HG03558 (cell line): ENCODE data around the gene GADD45B.
"Not testable (repeated sequence)": the region's sequence is repeated elsewhere in the genome, so short reads cannot be mapped to it uniquely, and the experiment has no call there.

Source experiments
- ATAC-seq: cut with Tn5 transposase; IDR thresholded peaks from one replicate; pipeline ENCODE4 v1.9.1; 2021; ENCODE audit warnings: moderate number of reproducible peaks; ENCODE audit not compliant: unreplicated experiment; ENCODE audit errors: extremely low read depth

The GADD45B gene

DNA sequence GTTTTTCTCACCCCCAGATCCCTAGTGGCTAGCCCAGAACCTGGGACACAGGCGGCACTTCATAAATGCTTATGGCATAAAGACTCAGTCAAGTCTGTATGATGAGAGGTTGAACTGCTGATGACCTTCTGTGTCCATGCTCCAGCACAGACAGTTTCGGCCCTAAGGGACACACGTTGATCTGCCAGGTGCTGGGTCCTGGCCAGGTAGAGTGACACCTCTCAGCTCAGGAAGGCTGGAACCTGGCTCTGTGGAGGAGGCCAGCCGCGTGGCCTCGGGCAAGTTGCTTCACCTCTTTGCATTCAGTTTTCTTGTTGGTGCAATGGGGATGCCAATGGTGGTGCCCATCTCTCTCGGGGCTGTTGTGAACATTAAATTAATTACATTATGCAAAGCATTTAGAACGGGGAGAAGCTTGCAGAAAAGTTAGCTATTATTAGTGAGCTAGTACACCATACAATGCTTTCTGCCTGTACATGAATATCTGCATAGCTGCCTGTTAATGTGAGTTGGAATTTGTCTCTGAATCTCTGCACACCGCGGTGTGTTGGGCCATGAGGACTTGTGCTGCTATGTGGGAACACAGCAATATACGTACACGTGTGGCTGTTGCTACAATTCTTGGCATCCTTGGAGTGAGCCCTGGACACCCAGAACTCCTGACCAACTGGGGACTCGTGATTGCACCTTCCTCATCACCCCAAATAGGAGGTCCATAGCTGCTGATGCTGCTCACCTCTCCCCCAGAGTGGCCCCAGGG is 8.4 kb downstream of the GADD45B start:
- ATAC-seq, result no peak

- no peak for ATAC-seq
These were observed 9.5 kb downstream of the GADD45B start for GRCh38 chr19:2485428-2485827.

DNA sequence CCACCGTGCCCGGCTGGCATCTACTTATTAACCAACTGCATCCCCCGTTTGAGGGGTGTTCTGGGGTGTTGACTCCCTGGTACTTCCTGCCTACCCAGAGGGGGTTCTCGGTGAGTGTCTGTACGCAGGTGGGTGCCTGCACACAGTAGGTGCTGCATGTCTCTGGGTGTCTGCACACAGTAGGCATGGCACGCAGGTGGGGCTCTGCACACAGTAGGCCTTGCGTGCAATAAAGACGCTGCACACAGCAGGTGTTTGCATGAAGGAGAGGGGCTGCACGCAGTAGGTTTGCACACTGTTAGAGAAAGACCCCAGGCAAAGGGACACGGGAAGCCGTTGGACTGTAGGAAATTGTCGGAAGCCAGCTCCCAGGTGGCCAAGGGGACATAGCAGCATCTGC is 11.2 kb downstream of the GADD45B start:
- ATAC-seq, result no peak

GRCh38 chr19:2487842-2488241 is 11.9 kb downstream of the GADD45B start:
- no peak for ATAC-seq

DNA sequence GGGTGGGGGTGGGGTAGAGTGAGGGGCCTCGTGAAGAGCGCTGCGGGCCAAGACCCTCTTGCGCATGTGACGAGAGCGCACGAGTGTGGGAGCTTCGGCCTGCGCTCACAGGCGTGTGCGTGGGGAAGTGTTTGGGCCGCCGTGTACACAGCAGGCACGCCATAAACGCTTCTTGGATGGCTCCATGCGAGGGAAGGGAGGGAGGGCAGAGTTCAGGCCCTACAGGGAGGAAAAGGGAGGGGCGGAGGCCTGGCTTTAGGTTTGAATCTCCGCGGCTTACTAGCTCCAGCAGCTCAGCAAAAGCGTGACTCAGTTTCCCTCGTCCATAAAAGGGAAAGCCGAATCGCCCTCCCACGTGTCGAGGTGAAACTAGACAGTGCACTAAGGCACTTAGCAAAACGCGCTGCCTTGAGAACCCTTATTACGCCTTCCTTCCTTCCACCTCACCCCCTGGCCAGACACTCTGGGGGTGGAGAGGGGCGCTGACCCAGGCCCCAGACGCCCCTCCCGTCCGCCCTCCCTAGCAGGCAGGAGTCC is 12.5 kb downstream of the GADD45B start:
- ATAC-seq, result no peak

DNA sequence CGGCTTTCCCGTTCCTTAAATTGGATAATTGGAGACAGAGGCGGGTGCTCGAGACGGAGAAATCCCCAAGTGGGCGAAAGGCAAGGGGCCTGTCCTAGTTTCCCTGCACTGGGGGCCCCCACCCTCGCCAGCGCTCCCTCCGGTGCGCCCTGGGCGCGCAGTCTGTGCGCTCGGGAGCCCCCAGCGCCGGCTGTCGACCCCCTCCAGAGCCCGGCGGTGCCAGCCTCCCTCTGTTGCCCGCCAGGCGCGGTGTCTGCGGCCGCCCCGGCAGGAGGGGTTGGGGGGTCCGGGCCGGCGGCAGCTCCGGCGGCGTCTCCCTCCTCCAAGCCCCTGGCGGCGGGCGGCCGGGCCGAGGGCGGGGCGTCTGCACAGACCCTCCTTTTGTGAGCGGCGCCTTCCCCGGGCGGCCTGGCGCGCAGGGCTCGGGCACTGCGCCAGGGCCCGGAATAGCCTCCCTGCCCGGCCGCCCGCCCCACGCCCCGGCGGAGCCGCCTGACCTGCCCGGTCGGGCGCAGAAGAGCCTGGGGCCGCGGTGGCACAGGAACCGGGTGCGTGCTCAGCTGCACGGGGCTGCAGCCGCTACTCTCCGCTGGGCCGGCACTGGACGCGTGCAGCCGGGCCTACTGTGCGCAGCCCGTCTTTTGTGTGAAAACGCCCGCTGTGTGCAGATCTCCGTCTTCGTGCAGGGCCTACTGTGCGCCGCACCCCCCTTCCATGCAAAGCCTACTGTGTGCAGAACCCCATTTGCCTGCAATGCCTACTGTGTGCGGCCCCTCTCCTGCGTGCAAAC is 13.2 kb downstream of the GADD45B start:
- no peak for ATAC-seq

- no peak for ATAC-seq
These were observed 14.7 kb downstream of the GADD45B start for GRCh38 chr19:2490659-2491058.

DNA sequence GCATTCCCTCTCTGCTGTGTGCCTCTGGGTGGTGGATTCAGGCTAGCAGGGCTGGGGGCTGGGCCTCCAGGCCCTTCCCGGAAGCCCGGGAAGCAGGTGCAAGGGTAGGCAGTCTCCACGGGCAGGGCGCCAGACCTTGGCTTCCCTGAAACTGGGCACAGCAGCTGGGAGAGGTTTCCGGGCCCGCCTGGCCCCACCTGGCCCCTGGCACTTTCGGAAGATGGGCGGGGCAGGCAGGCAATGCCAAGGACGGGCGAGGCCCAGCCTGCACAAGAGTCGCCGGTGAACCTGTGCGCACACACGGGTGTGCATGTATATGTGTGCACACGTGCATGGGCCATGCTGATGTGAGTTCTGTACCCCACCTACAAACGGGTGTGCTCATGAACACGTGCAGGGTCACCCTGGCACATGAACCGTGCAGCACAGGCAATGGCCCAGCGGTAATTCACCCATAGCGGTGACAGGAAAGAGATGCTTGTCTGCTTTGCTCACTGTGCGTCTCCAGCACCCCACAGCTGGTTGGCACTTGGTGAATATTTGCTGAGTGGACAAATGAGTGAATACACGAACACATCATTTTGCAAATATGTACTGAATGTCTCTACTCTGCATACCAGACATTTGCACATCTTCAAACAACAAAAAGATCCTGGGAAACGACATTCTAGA is 15.3 kb downstream of the GADD45B start:
- ATAC-seq, result no peak

DNA sequence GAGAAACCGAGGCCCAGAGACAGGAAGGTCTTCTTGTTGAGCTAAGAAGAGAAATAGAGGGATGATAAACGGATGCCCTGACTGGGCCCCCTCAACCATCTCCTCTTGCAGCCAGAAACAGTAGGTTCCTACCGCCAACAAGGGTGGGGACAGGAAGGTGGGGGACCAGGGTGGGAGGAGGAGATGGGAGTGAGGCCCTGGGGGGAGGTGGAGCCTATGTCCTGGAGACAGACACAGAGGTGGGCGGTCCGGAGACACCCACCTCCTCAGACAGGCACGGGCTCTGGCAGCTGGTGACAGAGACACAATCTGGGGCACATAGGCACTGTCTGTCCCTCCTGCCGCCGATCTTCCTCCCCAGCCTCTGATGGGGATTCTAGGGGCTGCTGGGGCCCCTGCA is 16.9 kb downstream of the GADD45B start:
- no peak for ATAC-seq

DNA sequence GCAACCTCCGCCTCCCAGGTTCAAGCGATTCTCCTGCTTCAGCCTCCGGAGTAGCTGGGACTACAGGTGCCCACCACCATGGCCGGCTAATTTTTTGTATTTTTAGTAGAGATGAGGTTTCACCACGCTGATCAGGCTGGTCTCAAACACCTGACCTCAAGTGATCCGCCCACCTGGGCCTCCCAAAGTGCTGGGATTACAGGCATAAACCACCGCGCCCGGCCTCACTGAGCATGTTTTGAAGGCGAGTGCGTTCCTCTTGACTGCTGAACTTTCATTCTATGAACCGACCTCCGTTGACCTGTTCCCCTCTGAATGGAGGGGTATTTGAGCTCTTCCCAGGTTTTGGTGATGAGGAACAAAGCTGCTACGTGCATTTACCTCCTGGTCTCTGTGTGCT is 17.5 kb downstream of the GADD45B start:
- ATAC-seq, result not testable (repeated sequence)

DNA sequence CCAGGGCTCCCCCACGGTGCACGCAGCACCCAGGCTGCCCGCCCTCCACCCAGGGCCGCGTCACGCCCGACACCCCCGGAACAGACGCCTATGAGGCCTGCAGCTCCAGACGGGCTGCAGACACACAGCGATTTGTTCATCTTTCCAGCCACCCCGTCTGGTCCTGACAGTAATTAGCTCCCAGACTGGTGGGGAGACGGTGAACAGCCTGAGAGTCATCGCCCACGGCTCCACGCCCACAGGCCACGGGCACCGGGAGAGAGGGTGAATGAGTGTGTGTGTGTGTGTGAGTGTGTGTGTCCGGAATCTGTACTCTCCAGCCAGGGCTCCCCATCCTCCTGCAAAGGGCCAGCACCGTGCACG is 18.1 kb downstream of the GADD45B start:
- ATAC-seq, result no peak

DNA sequence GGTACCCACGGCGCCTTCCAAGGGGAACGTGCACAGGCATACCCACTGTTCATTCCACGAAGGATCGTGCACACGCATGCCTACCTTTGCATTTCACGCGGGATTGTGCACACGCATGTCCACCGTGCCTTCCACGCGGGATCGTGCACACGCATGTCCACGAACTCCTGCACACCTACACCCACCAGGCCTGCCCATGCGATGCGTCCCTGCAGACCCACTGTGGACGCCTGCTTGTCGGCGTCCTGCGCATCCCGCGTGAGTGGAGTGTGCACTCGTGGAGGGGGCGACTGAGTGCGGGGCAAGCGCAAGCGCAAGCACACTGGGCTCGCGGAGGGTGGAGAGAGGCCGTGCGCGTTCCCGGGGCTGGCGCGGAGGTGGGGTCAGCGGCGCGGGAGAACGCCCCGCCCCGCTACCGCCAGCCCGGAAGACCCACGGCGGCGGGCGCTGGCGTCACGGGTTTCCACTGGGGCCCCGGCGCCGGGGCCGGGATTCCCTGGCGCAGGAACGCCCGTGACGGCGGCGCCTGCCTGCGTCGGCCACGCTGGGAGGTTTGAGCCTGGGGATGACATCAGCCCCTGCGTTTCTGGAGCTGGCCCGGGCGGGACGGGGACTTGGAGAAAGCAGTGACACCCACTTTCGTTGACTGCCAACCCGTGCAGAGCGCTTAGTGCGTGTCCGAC is 18.7 kb downstream of the GADD45B start:
- ATAC-seq, result no peak

DNA sequence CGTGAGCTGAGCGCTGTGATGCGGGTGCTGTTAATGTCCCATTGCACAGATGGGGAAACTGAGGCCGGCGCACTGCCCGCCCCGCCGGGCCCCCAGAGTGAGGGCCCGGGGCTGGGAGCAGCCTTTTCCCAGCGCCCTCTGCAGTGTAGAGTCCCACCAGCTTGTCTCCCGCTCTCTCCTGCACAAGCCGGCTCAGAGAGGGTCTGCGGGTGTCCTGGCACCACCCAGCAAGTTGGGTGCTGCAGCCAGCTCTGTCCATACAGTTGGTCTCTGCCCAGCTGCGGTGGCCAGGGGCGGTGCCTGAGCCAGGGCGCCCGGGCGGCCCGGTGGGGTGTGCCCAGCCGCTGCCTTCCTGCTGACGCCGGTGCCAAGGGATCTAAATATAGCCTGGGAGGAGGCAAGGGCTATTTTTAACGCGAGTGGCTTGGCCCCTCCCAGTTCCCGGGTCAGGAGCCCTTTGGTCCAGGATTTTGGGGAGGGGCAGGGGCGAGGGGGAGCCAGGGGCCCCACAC is 19.3 kb downstream of the GADD45B start:
- no peak for ATAC-seq

GRCh38 chr19:2495651-2496316 is 19.9 kb downstream of the GADD45B start:
- ATAC-seq, result no peak

DNA sequence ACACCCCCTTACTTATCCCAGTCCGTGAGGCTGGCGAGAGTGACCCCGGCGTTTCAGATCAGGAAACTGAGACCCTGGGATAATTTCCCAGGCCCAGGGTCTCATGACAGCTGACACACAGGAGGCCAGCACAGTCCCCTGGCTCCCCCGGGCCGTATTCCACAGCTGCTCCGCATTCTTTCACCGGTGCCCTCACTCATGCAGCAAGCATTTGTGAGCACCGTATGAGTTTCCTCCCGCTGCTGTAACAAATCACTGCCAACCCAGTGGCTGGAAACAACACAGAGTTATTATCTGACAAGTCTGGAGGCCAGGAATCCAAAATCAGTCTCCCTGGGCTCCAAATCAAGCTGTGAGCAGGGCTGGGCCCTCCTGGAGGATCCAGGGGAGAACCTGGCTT is 21.3 kb downstream of the GADD45B start:
- no peak for ATAC-seq

DNA sequence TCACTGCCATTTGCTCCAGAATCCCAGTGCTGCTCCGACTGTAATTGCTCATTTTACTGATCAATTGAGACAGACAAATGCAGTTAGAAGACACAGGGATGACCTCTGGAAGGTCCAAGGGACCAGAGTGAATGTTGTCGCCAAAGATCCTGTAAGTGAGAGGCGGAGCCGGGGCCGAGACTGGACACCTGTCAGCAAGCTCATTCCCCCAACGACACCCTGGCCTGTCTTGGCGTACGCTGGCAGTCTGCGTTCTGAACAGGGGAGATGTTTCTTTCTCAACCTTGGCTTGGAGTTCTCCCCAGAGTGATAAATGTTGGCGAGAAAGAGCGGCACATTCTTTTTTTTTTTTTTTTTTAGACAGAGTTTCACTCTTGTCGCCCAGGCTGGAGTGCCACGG is 24.2 kb downstream of the GADD45B start:
- ATAC-seq, result no peak

- no peak for ATAC-seq
These were observed 24.9 kb downstream of the GADD45B start for GRCh38 chr19:2500841-2501261.

DNA sequence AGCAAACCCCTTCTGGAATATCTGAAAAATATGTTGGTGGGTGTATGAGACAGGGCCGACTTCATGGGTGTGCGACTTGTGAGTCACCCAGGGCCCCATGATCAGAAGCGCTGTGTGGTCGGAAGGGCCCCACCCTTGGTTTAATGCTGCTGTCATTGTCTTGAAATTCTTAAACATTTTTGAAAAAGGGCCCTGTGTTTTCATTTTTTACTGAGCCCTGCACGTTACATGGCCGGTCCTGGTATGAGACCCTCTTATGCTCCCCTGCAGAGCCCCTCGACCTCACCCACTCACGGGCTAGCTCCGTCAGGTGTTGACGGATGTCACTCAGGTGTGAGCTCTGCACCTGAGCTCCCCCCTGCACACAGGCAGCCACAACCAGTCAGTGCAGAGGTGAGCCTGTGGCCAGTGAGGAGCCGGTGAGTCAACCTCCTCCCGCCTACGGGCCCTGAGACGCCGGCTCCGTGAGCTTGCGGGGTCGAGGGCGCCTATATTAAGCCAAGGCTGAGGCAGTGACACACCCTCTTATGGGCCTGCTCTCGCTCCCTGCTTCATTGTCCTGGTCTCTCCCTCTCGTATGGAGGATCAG is 27.7 kb downstream of the GADD45B start:
- no peak for ATAC-seq

DNA sequence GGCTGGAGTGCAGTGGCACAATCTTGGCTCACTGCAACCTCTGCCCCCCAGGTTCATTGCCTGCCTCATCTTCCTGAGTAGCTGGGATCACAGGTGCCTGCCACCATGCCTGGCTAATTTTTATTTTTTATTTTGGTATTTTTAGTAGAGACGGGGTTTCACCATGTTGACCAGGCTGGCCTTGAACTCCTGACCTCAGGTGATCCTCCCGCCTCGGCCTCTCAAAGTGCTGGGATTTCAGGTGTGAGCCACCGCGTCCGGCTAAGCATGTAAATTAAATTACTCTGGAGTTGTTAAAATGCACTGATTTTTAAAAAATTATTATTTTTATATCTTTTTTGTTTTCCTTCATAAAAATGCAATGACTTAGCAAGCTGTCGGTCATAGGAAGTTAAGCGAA is 30.7 kb downstream of the GADD45B start:
- not testable (repeated sequence) for ATAC-seq
